ENCODE data around the gene MYH14.
A peak's percentile ranks its signal among the peaks of the same experiment; 100 is the strongest.
"Not testable (repeated sequence)": the region's sequence is repeated elsewhere in the genome, so short reads cannot be mapped to it uniquely, and the experiment has no call there.

MYH14 gene

DNA sequence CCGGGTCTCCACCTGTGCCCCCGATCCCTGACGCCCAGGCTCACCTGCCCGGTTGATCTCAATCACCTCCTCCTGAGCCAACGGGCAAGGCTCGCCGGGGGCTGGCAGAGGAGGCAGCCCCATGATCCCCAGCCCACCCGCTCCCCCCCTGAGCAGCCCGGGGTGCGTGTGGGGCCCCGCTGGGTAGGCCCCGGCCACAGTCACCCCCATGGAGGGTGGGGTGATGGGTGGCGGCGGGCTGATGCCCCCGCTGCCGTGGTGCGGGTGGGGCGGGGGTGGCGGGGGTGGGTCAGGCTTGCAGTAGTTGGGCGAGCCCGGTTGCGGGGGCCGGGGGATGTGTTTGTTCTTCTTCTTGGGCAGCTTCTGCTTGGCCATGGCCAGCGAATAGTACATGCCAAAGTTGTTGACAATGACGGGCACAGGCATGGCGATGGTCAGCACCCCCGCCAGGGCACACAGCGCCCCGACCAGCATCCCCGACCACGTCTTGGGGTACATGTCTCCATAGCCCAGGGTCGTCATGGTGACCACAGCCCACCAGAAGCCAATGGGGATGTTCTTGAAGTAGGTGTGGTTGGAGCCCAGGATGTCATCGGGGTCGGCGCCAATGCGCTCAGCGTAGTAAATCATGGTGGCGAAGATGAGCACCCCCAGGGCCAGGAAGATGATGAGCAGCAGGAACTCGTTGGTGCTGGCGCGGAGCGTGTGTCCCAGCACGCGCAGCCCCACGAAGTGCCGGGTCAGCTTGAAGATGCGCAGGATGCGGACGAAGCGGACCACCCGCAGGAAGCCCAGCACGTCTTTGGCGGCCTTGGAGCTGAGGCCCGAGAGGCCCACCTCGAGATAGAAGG, 119.7 kb downstream of the MYH14 start:
- DNase-seq = no peak

DNA sequence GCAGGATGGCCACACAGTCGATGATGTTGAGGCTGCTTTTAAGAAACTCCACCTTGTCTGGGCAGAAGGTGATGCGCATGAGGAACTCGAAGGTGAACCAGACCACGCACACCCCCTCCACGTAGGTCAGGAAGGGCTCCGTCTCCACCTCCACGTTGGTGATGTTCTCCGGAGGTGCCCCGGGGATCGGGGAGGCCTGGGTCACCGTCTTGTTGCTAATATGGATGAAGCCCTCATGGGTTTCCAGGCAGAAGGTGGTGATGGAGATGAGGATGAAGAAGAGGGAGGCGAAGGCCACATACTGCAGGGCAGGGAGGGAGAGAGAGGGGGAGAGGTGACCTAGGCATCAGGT, 120.3 kb downstream of the MYH14 start:
- no peak for DNase-seq

DNA sequence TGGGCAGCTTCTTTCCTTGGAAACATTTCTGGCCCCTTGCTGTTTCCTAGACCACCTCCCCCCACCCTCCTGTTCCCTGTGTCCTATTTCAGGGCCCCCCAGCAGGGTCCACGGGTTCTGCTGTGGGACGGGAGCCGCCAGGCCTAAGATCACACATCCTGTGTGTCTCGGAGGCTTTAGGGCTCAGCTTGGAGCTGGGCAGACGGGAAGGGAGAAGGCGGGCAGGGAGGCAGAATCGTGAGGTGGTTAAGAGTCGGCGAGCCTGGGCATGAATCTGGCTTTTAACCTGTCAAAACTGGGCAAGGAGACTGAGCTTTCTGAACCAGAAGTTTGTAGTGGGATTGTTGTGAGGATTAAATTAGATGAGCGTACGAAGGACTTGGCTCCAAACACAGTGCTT, 120.9 kb downstream of the MYH14 start:
- DNase-seq = no peak

DNA sequence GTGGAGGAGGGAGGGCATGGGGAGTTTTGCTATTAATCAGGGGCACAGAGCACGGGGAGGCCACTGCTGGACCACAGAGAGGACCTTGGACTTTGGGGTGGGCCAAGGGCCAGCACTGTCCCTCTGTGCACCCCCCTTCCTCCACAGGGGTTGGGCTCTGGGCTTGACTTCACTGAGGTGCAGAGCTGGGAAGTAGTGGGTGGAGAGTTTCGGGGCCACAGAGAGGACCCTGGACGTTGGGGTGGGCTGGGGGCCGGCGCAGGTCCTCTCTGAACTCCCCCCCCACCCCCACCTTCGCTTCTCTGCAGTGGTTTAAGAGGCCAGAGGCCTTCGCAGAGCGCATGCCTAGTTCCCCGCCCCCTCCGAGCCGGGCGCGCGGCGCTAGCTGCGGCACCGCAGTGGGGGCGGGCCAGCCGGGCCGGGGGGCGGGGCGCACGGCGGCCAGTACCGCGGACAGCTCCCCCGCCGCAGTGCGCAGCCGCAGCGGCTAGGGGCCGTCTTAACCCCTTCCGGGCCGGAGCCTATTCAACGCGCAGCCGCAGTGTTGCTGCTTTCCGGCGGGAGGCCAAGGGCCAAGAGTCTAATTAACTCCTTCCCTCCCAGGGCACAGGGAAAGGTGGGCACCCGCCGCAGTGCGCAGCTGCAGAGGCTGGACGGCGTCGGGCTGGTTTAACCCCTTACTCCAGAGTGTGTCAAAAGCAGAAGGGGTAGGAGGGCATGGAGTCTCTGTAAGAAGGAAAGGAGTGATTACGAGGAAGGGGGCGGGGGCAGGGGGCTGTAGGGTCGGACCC, 122.1 kb downstream of the MYH14 start:
- DNase-seq = peak; percentile 73 to 76

DNA sequence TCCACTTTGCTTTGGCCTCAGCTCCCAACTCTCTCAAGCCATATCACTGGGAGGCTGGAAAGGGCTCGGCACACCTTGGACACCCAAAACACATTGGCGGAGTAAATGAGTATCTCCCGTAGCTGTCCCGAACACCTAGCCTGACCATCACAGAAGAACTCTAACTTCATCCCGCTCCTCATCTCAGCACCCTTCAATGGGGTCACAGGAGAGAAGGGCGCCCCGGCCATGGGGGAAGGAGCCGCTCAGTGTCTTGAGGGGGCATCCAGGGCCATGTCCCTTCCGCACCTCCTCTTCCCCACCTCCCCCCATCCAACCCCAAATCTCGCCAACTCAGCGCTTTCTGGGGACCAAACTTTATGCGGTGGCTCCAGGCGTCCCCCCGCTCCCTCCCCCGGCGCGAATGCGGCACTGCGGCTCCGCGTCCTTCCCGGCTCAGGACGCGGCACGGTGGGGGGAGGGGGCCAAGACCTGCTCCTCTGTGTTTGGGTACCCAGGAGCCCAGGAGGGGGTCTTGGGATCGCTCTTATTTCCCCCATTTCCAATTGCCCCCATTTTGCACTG, 122.8 kb downstream of the MYH14 start:
- no peak for DNase-seq

DNA sequence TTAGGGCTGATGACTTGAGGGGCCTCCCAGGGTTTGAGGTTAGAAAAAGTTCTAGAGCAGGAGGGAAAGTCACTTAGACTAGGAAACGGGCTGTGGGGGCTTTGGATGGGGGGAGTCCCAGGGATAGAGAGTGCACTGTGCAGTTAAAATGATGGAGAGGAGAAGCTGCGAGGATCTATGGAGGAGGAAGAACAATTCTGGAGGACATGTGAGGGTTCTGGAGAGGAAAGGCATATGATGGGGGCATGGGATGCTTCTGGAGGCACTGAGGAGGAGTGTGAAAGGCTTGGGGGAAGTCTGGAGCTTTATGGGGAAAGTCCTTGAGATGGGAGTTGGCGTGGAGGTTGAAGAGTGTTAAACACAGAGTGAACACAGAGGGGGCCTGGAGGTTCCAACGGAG, 123.6 kb downstream of the MYH14 start:
- DNase-seq = no peak

DNA sequence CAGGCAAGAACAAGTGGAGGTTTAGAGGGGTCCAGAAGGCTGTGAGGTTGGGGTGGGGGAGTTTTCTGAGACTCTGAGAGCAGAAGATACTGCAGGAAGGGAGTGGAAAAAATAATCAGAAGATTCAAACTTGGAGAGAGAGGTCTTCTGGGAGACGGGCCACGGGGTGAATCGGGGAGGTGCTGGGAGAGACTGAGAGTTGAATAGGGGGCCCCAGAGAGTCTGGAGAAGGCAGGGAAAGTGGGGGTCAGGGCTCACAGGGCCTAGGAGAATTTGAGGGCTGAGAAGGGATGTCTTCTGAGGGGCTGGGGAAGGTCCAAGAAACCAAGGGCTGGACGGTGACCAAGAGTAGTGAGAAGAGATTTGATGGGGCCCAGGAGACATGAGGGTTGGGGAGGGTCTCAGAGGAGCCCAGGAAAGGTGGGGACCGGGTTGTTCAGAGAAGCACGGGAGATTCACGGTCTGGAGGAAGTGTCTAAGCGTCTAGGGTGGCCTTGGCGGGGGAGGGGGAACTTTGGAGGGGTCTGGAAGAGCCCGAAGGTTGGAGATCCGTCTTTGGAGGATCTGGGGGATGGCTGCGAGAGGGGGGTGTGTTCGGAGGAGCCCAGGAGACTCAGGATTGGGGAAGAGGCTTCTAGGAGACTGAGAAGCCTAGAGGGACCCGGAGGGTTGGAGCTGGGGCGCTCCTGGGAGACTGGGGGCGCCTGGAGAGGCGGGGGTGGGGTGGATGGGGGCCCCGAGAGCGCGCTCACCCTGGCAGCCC, 124.2 kb downstream of the MYH14 start:
- DNase-seq = no peak

DNA sequence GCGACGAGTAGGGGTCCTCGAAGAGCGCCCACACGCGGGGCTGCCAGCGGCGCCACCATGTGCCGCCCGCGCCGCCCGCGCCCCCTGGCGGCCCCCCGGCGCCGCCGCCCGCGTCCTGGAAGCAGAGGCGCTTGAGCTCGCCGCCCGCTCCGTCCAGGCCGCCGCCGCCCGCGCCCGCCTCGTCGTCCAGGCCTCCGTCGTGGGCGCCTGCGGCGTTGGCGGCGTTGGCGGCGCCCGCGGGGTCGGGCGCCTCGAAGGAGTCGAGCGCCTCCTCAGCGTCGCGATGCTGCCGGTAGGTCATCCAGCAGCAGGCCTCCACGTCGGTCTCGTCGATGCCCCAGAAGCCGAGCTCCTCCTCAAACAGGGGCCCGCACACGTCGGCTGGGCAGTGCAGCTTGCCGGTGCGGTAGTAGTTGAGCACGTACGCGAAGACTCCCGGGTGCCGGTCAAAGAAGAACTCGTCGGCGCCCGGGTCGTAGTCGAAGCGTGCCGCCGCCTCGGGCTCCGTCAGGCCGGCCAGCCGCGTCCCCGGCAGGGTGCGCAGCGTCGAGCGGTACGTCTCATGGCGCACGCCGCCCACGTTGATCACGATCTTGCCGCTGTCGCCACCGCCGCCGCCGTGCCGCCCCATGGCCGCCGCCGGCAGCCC, 124.9 kb downstream of the MYH14 start:
- no peak for DNase-seq

DNA sequence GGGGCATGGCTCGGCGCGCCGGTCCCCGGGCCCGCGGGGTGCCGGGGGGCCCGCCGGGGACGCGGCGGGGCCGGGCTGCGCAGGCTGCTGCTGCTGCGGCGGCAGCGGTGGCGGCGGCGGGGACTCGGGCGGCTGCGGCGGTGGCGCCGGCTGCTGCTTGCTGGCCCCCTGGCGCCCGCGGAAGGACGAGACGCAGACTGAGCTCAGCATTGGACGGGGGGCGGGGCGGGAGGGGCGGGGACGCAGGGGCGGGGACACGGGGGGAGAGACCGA, 125.4 kb downstream of the MYH14 start:
- DNase-seq = no peak

DNA sequence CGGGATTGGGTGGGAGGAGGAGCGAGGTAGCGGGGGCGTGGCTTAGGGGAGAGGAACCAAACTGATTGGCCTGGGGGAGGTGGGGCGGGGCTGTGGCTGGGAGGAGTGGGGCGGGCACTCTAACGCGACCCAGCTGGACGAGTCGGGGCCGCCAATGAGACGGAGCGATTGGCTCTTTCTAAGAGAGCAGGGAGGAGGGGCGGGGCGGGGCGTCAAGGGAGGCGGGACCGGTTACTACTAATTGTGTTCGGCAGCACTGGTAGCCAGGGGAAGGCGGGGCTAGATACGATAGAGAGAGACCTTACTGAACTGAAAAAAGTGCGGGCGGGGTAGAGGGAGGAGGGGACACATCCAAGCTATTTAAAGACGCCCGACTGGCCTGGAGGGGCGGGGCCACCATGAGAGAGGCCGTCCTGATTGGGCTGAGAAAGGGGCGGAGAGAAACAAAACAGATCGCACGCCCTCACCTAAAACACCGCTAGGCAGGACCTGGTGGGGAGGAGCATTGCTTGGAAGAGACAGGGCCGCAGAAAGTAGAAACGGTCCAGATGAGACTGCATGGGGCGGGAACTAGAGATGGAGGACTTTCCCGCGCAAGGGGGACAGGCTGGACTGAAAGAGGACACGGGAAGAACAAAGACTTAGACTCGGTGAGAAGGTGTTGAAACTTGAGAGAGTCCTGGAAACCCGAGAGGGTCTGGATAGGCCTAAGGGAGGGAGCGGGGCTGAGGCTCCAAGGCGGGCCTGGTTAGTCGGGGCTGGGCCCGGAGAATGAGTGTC, 125.9 kb downstream of the MYH14 start, which contains the start of gene KCNC3:
Gene KCNC3 (minus strand): TSS at position 232 of the 780 bp plus-strand sequence. CDS start 295 bp downstream, outside the sequence.
- peak; percentile 92 to 97 for DNase-seq

DNA sequence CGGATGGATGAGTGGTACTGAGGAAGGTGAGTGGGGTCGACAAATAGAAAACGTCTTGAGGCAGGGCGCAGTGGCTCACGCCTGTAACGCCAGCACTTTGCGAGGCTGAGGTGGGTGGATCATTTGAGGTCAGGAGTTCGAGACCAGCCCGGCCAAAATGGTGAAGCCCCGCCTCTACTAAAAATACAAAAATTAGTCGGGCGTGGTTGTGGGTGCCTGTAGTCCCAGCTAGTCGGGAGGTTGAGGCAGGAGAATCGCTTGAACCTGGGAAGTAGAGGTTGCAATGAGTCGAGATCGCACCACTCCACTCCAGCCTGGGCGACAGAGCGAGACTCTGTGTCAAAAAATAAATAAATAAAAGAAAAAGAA, 126.5 kb downstream of the MYH14 start:
- not testable (repeated sequence) for DNase-seq

DNA sequence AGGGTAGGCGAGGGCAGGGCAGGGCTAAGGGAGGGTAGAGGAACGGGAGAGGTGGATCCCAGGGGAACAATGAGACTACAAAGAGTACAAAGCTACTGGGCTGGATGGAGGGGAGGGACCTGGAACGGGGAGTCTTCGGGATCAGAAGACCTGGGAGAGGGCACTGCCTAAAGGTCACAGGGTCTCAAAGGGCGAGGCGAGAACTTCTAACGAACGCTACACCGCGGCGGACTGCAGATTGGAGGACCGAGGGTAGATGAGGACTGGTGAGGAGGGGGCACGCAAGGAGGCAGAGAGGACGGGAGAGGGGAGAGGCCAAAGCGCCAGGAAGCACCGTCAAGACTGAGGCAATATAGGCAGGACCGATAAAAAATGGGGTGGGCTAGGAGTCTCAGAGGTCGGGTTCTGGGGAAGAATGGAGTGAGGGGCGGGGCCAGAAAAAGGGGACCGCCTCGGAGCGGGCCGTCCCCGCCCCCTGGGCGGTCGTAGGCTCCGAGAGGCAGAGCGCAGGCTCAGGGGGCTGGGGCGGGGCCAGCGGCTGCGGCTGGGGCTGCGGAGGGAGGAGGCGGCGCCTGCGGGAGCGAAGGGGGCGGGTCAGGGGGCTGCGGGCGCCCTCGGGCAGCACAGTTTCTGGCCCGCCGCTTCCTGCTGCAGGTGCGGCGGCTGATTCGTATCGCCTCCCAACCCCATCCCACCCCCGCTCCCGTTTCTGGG, 127.1 kb downstream of the MYH14 start:
- peak; percentile 86 to 89 for DNase-seq

DNA sequence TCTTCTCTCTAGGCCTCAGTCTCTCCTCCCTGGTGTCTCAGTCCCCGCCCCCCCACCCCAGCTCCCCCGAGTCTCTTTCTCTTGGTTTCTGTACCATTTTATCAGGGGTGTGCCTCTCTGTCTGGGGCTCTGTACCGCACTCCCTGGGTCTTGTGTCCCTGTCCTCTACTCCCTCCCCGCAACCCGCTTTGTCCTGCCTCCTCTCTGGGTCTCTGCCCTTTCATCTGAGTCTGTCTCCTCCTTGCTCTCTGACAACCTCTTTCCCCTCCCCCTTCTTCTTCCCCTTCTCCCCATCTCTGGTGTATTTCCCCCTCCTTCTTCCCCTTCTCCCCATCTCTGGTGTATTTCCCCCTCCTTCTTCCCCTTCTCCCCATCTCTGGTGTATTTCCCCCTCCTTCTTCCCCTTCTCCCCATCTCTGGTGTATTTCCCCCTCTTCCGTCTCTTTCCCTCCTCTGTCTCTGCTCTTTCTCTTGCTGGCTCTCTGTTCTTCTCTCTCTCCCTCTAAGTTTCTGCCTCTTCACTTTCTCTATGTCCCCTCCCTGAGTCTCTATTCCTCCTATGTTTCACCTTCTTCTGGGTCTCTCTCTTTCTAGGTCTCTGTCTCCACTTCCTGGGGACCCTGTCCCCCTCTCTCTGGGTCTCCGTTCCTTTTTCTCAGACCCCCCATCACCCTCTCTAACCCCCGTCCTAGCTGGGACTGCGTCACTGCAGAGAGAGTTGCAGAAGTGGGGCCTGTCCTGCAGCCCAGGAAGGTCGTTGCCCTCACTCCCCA, 128.0 kb downstream of the MYH14 start:
- no peak for DNase-seq

DNA sequence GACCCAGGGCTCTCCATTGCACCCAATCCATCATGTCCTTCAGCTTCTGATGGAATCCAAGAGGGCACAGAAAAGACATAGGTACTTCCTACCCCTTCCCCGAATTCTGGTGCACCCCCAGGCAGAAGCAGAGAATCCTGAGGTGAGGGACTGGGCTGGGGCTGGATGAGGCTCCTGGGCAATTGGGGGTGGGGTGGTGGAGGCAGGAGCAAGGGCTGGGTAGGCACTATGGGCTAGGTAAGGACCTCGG, 128.5 kb downstream of the MYH14 start:
- no peak for DNase-seq

DNA sequence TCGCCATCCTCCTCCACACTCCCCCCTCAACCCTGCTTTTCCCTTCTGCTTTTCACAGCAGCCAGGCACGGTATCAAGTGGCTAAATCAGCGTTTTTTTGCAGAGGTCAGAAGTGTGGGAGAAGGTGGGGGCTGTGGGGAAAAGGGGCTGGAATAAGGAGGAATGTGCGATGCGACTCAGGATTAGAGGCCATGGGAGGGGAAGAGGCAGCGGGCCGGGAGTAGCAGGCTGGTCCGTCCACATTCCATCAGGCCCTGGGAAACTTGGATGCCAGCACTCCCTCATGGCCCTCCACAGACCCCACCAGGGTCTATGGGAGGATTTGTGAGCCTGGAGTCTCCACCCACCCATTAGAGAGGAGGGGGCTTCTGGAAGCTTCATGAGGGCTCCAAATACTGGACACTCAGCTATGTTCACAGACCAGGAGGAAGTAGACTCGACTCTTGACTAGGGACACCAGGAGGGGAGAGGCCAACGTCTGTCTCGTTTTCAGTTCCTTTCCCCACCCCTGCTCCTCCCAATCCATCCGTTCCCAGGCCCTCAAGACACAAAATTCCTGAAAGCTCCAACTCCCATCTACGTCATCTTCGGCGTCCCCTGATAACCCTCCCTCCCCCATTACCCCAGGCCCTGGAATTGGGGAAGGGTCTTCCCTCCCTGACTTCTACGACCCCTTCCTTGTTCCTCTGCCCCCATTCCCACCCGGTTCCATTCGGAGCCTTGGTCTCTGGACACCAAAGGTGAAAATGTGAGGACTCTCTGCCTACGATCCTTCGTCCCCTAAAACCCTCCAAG, 129.0 kb downstream of the MYH14 start:
- no peak for DNase-seq

DNA sequence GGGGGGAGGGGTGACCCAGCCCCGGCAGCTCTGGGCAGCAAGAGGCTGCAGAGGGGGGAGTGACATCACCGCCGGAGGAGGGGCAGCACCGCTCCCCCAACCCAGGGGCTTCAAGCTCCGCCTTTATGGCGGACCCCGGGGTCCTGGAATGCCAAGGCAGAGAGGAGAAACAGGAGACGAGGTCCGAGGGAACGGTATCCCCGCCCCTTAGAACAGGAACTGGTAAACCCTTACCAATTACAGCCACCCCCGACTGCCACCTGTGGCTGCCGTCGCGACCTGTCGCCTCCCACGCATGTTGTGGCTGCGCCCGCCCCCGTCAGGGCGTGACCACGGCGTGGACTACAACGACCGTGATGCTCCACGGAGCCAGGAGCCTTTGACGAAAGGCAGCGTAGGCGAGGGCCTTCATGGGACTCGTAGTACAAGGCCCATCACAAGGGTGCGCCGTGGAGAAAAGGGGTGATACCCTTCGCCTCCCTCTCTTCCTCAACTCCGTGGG, 129.9 kb downstream of the MYH14 start:
- peak; percentile 93 for DNase-seq

DNA sequence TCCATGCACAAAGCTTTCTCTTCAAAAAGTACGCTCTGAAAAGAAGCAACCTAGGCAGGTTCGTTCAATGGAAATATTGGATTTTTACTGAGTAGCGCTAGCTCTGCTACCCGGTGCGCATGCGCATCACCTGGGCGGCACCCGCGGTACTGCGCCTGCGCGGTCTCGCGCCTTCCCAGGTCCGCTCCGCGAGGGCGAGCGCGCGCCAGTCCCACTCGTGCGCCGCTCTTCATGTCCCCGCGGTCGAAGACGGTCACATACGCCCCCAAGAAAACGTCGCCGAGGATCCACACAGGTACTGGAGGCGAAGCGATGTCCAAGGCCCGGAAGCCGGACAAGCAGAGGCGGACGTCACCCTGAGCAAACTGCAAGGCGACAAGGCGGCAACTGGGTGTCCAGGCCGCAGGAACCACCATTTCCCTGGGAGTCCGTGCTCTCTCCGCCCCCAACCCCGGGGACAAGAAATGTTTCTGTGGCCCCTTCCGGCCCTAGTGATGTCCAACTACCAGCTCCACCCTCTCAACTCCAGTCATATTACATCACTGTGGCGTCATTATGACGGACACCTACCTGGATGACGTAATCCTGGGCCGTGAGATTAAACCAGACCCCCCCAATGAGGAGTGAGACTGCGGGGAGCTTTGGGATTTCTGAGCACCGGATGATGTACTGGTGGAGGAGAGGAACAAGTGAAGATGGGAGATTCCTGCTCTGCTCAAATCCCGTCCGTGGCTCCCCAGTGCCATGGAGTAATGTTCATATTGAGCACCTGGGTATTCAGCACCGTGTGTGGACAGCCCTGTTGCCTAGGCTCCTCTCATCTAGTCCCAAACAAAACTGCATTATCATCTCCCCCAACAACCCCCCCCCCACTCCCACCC, 130.6 kb downstream of the MYH14 start:
- peak; percentile 81 to 85 for DNase-seq

DNA sequence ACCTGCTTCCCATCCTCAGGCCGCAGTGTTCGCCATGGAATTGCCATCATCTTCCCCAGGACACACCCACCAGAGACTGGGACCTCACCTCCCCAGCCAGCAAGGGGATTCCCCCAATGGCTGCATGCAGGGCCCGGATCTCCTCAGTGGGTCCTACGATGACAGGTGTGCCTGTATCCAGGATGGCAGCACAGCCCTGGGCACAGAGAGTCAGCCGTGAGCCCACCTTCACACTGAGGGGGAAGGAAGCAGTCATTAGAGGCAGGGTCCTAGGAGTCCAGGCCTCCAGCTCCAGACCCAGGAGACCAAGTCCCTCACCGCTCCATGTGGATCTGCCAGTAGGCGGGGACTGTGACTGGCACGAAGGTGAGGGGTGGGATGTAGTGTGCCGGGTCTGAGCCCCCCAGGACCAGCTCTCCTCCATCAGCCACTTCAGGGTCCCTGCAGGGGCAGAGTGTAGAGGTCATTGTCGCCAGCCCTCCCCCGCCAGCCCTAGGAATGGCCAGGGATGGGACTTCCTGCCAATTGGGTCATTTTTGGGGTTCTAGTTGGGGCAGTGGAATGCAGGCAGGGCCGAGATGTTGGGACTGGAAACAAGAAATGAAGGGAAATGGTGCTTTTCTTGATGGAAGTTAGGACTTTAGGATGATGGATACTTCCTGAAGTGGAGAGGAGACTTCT, 131.5 kb downstream of the MYH14 start:
- DNase-seq = no peak

All from CD4-positive, alpha-beta T cell treated with Interleukin-1 beta for 1 hour (primary cell).